IPS-18a (cell line): Measurements from ENCODE around the gene PSAT1.

Source experiments
- H3K27ac ChIP-seq: one replicate; pipeline ENCODE4 v1.5.1; 2013; ENCODE audit warnings: low read length
- H3K27me3 ChIP-seq: one replicate; pipeline ENCODE4 v1.6.1; 2013; ENCODE audit warnings: mild to moderate bottlenecking, low read length; ENCODE audit not compliant: control insufficient read depth, insufficient read depth
- H3K36me3 ChIP-seq: one replicate; pipeline ENCODE4 v1.6.1; 2013; ENCODE audit warnings: low read depth, low read length; ENCODE audit not compliant: control insufficient read depth
- H3K4me1 ChIP-seq: one replicate; pipeline ENCODE4 v1.6.1; 2013; ENCODE audit warnings: low read depth, low read length; ENCODE audit not compliant: control insufficient read depth
- H3K4me3 ChIP-seq: one replicate; pipeline ENCODE4 v1.5.1; 2013; ENCODE audit warnings: low read length
- H3K9ac ChIP-seq: one replicate; pipeline ENCODE4 v1.6.1; 2013; ENCODE audit warnings: mild to moderate bottlenecking, low read length, moderate library complexity
- H3K9me3 ChIP-seq: one replicate; pipeline ENCODE4 v1.6.1; 2013; ENCODE audit warnings: low read depth, low read length; ENCODE audit not compliant: control insufficient read depth

The PSAT1 gene

GRCh38 chr9:78296893-78297671 is at the start of gene PSAT1:
Gene PSAT1 (plus strand): TSS chr9:78297125. CDS start chr9:78297211, 86 bp downstream.
- Histone ChIP-seq H3K27ac (peak within 1 kb of the TSS; percentile 94), H3K27me3 (no peaks in the 10 kb centered on the region), H3K9me3 (no peaks in the 10 kb centered on the region), H3K4me1 (peaks cover 10% of the 10 kb centered on the region), H3K9ac (peak within 1 kb of the TSS; percentile 97), H3K36me3 (peaks cover 24% of the 10 kb centered on the region), H3K4me3 (peak within 1 kb of the TSS; percentile 97)

GRCh38 chr9:78248635-78249034 is 48.3 kb upstream of the PSAT1 start:
- H3K27me3 ChIP-seq = no peaks in the 10 kb centered on the region
- no peaks in the 10 kb centered on the region for H3K4me1 ChIP-seq
- H3K36me3 ChIP-seq = peaks cover 47% of the 10 kb centered on the region
- H3K9ac ChIP-seq = no peak overlapping the region
- H3K27ac ChIP-seq = no peak overlapping the region
- no peak overlapping the region for H3K4me3 ChIP-seq
- no peaks in the 10 kb centered on the region for H3K9me3 ChIP-seq

GRCh38 chr9:78249542-78249941 is 47.4 kb upstream of the PSAT1 start:
- no peaks in the 10 kb centered on the region for H3K27me3 ChIP-seq
- H3K9me3 ChIP-seq = no peaks in the 10 kb centered on the region
- H3K27ac ChIP-seq = no peak overlapping the region
- no peaks in the 10 kb centered on the region for H3K4me1 ChIP-seq
- H3K9ac ChIP-seq = no peak overlapping the region
- H3K4me3 ChIP-seq = no peak overlapping the region
- peaks cover 38% of the 10 kb centered on the region for H3K36me3 ChIP-seq

- Histone ChIP-seq H3K27ac (no peak overlapping the region), H3K9me3 (no peaks in the 10 kb centered on the region), H3K4me3 (no peak overlapping the region), H3K9ac (no peak overlapping the region), H3K36me3 (peaks cover 46% of the 10 kb centered on the region), H3K27me3 (no peaks in the 10 kb centered on the region), H3K4me1 (no peaks in the 10 kb centered on the region)
These were observed 44.3 kb upstream of the PSAT1 start for GRCh38 chr9:78252616-78253015.

GRCh38 chr9:78253285-78253684 is 43.6 kb upstream of the PSAT1 start:
- H3K4me1 ChIP-seq = no peaks in the 10 kb centered on the region
- no peaks in the 10 kb centered on the region for H3K27me3 ChIP-seq
- H3K27ac ChIP-seq = no peak overlapping the region
- H3K36me3 ChIP-seq = peaks cover 49% of the 10 kb centered on the region
- no peak overlapping the region for H3K4me3 ChIP-seq
- H3K9me3 ChIP-seq = no peaks in the 10 kb centered on the region
- H3K9ac ChIP-seq = no peak overlapping the region

GRCh38 chr9:78261403-78262001 is 35.4 kb upstream of the PSAT1 start:
- no peak overlapping the region for H3K4me3 ChIP-seq
- no peaks in the 10 kb centered on the region for H3K4me1 ChIP-seq
- no peak overlapping the region for H3K27ac ChIP-seq
- H3K9me3 ChIP-seq = no peaks in the 10 kb centered on the region
- H3K27me3 ChIP-seq = no peaks in the 10 kb centered on the region
- H3K9ac ChIP-seq = no peak overlapping the region
- H3K36me3 ChIP-seq = peaks cover 43% of the 10 kb centered on the region

GRCh38 chr9:78262655-78263054 is 34.3 kb upstream of the PSAT1 start:
- H3K4me3 ChIP-seq = no peak overlapping the region
- no peaks in the 10 kb centered on the region for H3K27me3 ChIP-seq
- H3K9ac ChIP-seq = no peak overlapping the region
- no peaks in the 10 kb centered on the region for H3K9me3 ChIP-seq
- no peaks in the 10 kb centered on the region for H3K4me1 ChIP-seq
- no peak overlapping the region for H3K27ac ChIP-seq
- peaks cover 49% of the 10 kb centered on the region for H3K36me3 ChIP-seq

- Histone ChIP-seq H3K4me1 (no peaks in the 10 kb centered on the region), H3K9me3 (no peaks in the 10 kb centered on the region), H3K9ac (no peak overlapping the region), H3K36me3 (peaks cover 70% of the 10 kb centered on the region), H3K27me3 (no peaks in the 10 kb centered on the region), H3K27ac (no peak overlapping the region), H3K4me3 (no peak overlapping the region)
These were observed 29.0 kb upstream of the PSAT1 start for GRCh38 chr9:78267889-78268288.

GRCh38 chr9:78269784-78270183 is 27.1 kb upstream of the PSAT1 start:
- peaks cover 63% of the 10 kb centered on the region for H3K36me3 ChIP-seq
- no peaks in the 10 kb centered on the region for H3K4me1 ChIP-seq
- no peaks in the 10 kb centered on the region for H3K9me3 ChIP-seq
- no peaks in the 10 kb centered on the region for H3K27me3 ChIP-seq
- H3K4me3 ChIP-seq = no peak overlapping the region
- H3K27ac ChIP-seq = no peak overlapping the region
- no peak overlapping the region for H3K9ac ChIP-seq

GRCh38 chr9:78272307-78272706 is 24.6 kb upstream of the PSAT1 start:
- peaks cover 38% of the 10 kb centered on the region for H3K36me3 ChIP-seq
- no peak overlapping the region for H3K27ac ChIP-seq
- H3K9ac ChIP-seq = no peak overlapping the region
- no peaks in the 10 kb centered on the region for H3K4me1 ChIP-seq
- H3K27me3 ChIP-seq = no peaks in the 10 kb centered on the region
- H3K9me3 ChIP-seq = no peaks in the 10 kb centered on the region
- H3K4me3 ChIP-seq = no peak overlapping the region

- no peak overlapping the region for H3K9ac ChIP-seq
- no peaks in the 10 kb centered on the region for H3K4me1 ChIP-seq
- no peak overlapping the region for H3K27ac ChIP-seq
- H3K4me3 ChIP-seq = no peak overlapping the region
- H3K27me3 ChIP-seq = no peaks in the 10 kb centered on the region
- no peaks in the 10 kb centered on the region for H3K9me3 ChIP-seq
- H3K36me3 ChIP-seq = peaks cover 27% of the 10 kb centered on the region
These were observed 23.2 kb upstream of the PSAT1 start for GRCh38 chr9:78273761-78274160.
